Measurements from ENCODE around the gene GPX3.

The GPX3 gene

GRCh38 chr5:150989695-150990094 is 30.7 kb upstream of the GPX3 start:
- Histone ChIP-seq H3K27me3 (replicated peaks; ENCODE audit: insufficient read depth, low read length) (no peaks in the 10 kb centered on the region), H2AFZ (ENCODE audit: low read length) (no peak overlapping the region), H3K4me3 (ENCODE audit: low read length) (no peak overlapping the region), H3K9me2 (replicated peaks; ENCODE audit: insufficient read depth, low read length) (no peaks in the 10 kb centered on the region), H3K9ac (ENCODE audit: low read length) (no peak overlapping the region), H3K27ac (ENCODE audit: low read length) (no peak overlapping the region), H3K4me2 (ENCODE audit: low read depth, low read length) (no peak overlapping the region), H3F3A (ENCODE audit: insufficient read depth, low read length) (no peaks in the 10 kb centered on the region), H3K9me3 (replicated peaks; ENCODE audit: insufficient read depth, low read length) (no peaks in the 10 kb centered on the region), H4K20me1 (ENCODE audit: insufficient read depth, low read length) (no peaks in the 10 kb centered on the region), H3K79me2 (ENCODE audit: low read length) (no peaks in the 10 kb centered on the region), H3K36me3 (replicated peaks; ENCODE audit: insufficient read depth, low read length) (no peaks in the 10 kb centered on the region), H3K4me1 (ENCODE audit: low read length) (no peaks in the 10 kb centered on the region)
- TF ChIP-seq EZH2 (optimal IDR thresholded peaks at IDR 0.05; ENCODE audit: low read depth, low read length) = no peak
- TF ChIP-seq EZH2phosphoT487 (IDR thresholded peaks at IDR 0.05; ENCODE audit: low read length) = no peak
- TF ChIP-seq CTCF (IDR thresholded peaks at IDR 0.05; ENCODE audit: low read length) = peak; percentile 29; the same call in 1 of the 2 replicates
- no peak for DNase-seq

GRCh38 chr5:150992705-150993104 is 27.7 kb upstream of the GPX3 start:
- H3K9ac ChIP-seq (ENCODE audit: low read length) = no peak overlapping the region
- no peaks in the 10 kb centered on the region for H3K4me1 ChIP-seq (ENCODE audit: low read length)
- TF ChIP-seq CTCF (IDR thresholded peaks at IDR 0.05; ENCODE audit: low read length) (no peak), EZH2 (optimal IDR thresholded peaks at IDR 0.05; ENCODE audit: low read depth, low read length) (no peak), EZH2phosphoT487 (IDR thresholded peaks at IDR 0.05; ENCODE audit: low read length) (no peak)
- H3K9me3 ChIP-seq (replicated peaks; ENCODE audit: insufficient read depth, low read length) = no peaks in the 10 kb centered on the region
- no peaks in the 10 kb centered on the region for H3K36me3 ChIP-seq (replicated peaks; ENCODE audit: insufficient read depth, low read length)
- H3K27me3 ChIP-seq (replicated peaks; ENCODE audit: insufficient read depth, low read length) = no peaks in the 10 kb centered on the region
- H3K4me3 ChIP-seq (ENCODE audit: low read length) = no peak overlapping the region
- no peak overlapping the region for H3K27ac ChIP-seq (ENCODE audit: low read length)
- H3F3A ChIP-seq (ENCODE audit: insufficient read depth, low read length) = no peaks in the 10 kb centered on the region
- no peak overlapping the region for H2AFZ ChIP-seq (ENCODE audit: low read length)
- H3K79me2 ChIP-seq (ENCODE audit: low read length) = no peaks in the 10 kb centered on the region
- DNase-seq = no peak
- H3K9me2 ChIP-seq (replicated peaks; ENCODE audit: insufficient read depth, low read length) = no peaks in the 10 kb centered on the region
- no peak overlapping the region for H3K4me2 ChIP-seq (ENCODE audit: low read depth, low read length)
- no peaks in the 10 kb centered on the region for H4K20me1 ChIP-seq (ENCODE audit: insufficient read depth, low read length)

- H3K79me2 ChIP-seq (ENCODE audit: low read length) = no peaks in the 10 kb centered on the region
- H2AFZ ChIP-seq (ENCODE audit: low read length) = no peak overlapping the region
- no peaks in the 10 kb centered on the region for H3K4me1 ChIP-seq (ENCODE audit: low read length)
- H3K4me3 ChIP-seq (ENCODE audit: low read length) = no peak overlapping the region
- no peaks in the 10 kb centered on the region for H3K36me3 ChIP-seq (replicated peaks; ENCODE audit: insufficient read depth, low read length)
- H3K27me3 ChIP-seq (replicated peaks; ENCODE audit: insufficient read depth, low read length) = no peaks in the 10 kb centered on the region
- no peak overlapping the region for H3K4me2 ChIP-seq (ENCODE audit: low read depth, low read length)
- H3K27ac ChIP-seq (ENCODE audit: low read length) = no peak overlapping the region
- no peak overlapping the region for H3K9ac ChIP-seq (ENCODE audit: low read length)
- H3F3A ChIP-seq (ENCODE audit: insufficient read depth, low read length) = no peaks in the 10 kb centered on the region
- H3K9me2 ChIP-seq (replicated peaks; ENCODE audit: insufficient read depth, low read length) = no peaks in the 10 kb centered on the region
- no peaks in the 10 kb centered on the region for H4K20me1 ChIP-seq (ENCODE audit: insufficient read depth, low read length)
- TF ChIP-seq CTCF (IDR thresholded peaks at IDR 0.05; ENCODE audit: low read length) (no peak), EZH2phosphoT487 (IDR thresholded peaks at IDR 0.05; ENCODE audit: low read length) (no peak), EZH2 (optimal IDR thresholded peaks at IDR 0.05; ENCODE audit: low read depth, low read length) (no peak)
- H3K9me3 ChIP-seq (replicated peaks; ENCODE audit: insufficient read depth, low read length) = no peaks in the 10 kb centered on the region
- DNase-seq = no peak
Observed at GRCh38 chr5:150993422-150993821, 27.0 kb upstream of the GPX3 start.
